Measurements from ENCODE around the gene HIVEP2.
"Not testable (repeated sequence)": the region's sequence is repeated elsewhere in the genome, so short reads cannot be mapped to it uniquely, and the experiment has no call there.

HIVEP2 gene, protein sequence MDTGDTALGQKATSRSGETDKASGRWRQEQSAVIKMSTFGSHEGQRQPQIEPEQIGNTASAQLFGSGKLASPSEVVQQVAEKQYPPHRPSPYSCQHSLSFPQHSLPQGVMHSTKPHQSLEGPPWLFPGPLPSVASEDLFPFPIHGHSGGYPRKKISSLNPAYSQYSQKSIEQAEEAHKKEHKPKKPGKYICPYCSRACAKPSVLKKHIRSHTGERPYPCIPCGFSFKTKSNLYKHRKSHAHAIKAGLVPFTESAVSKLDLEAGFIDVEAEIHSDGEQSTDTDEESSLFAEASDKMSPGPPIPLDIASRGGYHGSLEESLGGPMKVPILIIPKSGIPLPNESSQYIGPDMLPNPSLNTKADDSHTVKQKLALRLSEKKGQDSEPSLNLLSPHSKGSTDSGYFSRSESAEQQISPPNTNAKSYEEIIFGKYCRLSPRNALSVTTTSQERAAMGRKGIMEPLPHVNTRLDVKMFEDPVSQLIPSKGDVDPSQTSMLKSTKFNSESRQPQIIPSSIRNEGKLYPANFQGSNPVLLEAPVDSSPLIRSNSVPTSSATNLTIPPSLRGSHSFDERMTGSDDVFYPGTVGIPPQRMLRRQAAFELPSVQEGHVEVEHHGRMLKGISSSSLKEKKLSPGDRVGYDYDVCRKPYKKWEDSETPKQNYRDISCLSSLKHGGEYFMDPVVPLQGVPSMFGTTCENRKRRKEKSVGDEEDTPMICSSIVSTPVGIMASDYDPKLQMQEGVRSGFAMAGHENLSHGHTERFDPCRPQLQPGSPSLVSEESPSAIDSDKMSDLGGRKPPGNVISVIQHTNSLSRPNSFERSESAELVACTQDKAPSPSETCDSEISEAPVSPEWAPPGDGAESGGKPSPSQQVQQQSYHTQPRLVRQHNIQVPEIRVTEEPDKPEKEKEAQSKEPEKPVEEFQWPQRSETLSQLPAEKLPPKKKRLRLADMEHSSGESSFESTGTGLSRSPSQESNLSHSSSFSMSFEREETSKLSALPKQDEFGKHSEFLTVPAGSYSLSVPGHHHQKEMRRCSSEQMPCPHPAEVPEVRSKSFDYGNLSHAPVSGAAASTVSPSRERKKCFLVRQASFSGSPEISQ (N-terminal part only)

DNA sequence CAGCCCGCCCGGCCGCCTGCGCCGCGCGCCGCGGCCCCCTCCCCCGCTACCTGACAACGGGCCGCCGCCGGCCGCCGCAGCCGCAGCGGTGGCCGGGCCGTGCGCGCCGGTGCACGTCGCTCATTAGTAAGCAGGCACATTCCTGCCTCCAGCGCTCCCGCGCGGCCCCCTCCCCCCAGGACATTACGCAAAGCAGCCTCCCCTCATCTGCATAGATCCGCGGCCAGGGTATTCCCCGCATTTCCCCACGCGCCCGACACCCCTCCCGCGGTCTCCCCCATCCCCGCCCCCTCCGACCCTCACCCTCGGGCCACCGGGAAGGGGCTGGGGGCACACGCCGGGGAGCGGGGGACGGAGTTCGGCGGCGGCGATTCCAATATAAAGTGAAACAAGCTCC lies at the start of gene HIVEP2:
Gene HIVEP2 (minus strand): TSS at position 128 of the 397 bp plus-strand sequence. CDS start 170,438 bp downstream, outside the sequence.
- peak; percentile 92 for DNase-seq

DNA sequence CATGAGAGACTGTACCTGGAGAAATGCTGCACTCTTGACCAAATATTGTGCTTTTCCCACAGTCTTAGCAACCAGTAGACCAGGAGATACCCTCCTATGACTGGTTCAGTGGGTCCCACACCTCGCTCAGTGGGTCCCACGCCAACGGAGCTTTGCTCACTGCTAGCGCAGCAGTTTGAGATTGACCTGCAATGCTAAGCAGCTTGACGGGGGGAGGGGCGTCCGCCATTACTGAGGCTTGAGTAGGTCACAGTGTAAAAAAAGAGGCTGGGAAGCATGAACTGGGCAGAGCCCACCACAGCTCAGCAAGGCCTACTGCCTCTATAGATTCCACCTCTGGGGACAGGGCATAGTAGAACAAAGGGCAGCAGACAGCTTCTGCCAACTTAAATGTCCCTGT lies 49.0 kb upstream of the HIVEP2 start:
- DNase-seq = no peak

DNA sequence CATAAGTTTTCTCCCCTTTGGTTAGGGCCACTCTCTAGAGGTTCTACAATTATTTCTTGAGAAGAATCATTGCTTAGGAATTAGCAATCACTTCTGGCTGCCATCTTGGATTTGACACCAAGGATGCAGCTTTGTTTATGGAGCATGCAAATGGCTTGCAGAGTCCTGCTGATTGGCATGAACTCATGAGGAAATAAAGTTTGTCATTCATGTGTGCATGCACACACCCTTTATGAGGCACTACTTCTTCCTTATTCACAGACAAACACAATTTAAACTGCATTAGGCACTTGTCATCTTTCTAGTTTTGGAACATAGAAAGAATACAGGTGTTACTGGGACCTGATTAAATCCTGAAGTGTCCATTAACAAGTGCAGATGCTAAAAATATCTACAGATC lies 42.5 kb upstream of the HIVEP2 start:
- no peak for DNase-seq

DNA sequence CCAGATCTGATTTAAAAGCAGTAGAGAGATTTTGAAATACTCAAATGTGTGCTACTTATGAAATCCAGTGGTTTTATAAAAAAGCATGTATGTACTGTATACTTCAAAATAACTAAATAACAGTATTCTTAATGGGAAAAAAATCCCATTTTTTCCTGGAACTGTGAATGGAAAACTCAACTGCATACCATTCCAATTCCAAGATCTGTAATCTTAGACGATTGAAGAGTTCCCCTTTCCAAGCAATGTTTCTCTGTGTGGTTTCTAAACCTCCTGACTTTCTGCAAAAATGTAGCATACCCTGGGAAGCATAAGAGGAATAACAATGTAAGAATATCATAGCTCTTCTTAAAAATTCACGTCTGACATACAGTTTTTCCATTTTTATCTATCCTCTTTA lies 40.3 kb upstream of the HIVEP2 start:
- no peak for DNase-seq

DNA sequence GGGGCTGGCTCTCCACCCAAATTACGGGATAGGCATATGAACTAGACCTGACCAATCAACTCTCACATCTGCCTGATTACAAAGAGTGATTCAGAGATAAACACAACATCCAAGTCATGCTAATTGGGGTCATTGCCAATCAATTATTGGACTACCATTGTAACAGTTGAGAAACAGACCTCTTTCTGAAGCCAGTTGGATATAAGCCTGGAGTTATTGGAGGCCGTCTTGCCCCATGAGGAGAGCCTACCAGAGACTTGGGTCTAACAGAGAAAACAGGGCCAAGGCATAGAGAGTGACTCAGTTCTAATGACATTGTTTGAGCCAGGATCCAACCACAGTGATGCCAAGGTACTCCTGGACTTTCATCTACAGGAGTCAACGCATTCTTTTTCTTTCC lies 39.4 kb upstream of the HIVEP2 start:
- no peak for DNase-seq

DNA sequence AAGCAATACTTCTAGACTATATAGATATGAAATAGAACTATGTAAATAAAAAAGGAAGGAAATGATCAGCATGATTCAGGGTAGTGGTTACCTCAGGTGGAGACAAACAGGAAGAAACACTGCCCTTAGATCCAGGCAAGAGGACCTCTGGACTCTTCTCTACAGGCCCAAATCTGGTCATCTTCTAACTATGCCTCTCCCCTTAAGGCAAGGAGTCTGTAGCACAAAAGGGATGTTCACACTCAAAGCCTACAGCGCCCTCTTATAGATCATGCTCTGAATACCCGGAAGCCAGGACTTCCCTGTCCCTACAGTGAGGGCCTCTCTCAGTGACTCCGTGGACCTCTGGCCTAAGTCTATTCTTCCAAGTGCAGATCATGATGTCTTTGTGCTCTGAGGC lies 30.4 kb upstream of the HIVEP2 start:
- DNase-seq = no peak

DNA sequence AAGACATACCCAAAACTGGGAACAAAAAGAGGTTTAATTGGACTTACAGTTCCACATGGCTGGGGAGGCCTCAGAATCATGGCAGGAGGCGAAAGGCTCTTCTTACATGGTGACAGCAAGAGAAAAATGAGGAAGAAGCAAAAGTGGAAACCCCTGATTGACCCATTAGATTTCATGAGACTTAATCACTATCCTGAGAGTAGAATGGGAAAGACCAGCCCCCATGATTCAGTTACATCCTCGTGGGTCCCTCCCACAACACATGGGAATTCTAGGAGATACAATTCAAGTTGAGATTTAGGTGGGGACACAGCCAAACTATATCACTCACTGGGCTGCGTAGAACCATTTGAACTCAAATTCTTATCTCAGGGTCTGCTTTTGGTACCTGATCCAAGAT lies 26.0 kb upstream of the HIVEP2 start:
- not testable (repeated sequence) for DNase-seq

DNA sequence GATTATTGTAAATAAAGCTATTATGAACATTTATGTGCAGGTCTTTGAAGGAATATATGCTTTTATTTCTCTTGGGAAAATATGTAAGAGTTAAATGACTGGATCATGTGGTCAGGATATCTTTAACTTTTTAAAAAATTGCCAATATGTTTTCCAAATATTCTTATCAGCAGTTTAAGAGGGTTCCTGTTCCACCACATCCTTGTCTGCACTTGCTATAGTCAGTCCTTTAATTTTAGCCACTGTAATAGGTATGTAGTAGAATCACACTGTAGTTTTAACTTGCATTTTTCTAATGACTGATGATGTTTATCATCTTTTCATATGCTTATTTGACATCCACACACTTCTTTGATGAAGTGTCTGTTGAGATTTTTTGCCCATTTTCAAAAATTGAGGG lies 23.6 kb upstream of the HIVEP2 start:
- no peak for DNase-seq

DNA sequence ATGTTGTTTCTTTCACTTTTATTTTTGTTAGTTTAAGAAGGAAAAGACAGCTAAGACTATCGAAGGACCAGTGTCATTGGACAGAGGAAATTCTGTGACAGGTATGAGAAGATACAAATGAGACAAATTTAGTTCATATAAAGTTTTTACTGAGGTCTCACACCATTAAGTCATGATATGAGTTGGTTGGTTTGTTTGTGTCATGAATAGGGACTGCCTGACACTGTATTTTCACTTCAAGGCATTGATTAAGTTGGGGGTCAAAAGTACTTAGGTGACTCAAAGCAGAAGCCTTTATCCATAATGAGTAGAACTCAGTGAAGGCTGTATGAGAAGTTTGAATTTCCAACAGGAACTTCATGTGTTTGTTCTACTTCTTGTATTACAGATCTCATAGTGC lies 21.3 kb upstream of the HIVEP2 start:
- DNase-seq = no peak

DNA sequence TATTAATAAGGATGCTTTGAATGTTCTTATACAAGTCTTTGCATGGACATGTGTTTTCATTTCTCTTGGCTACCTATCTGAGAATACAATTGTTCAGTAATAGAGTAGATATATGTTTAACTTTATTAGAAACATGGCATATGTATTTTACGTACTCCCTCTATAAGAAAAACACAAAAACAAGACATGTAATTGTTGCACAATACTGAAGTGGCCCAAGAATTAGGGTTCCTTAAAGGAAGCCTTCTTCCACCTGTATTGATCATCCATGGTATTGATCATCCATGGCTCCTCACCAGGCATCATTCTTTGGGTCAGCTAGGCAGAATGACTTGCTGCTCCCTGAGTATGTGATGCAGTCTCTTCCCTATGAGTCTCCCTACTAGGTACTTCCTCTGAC lies 20.2 kb upstream of the HIVEP2 start:
- DNase-seq = no peak

DNA sequence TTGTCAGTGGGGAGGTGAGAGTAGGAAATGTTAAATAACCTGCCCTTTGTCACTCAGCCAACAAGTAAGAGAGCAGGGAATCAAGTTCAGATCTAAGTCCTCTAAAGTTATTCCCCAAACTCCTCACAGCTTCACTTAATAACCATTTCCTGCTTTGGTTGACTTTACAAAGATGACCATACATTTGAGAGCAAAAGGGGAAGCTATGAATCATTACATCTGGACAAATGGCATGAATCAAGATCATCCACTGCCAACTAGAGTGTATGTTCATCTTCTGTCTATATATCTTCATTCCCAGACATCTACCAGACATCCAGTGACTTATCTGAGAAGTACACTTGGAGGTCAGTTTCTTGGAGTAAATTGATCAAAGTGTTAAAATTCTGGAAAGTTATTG lies 15.1 kb upstream of the HIVEP2 start:
- DNase-seq = no peak

DNA sequence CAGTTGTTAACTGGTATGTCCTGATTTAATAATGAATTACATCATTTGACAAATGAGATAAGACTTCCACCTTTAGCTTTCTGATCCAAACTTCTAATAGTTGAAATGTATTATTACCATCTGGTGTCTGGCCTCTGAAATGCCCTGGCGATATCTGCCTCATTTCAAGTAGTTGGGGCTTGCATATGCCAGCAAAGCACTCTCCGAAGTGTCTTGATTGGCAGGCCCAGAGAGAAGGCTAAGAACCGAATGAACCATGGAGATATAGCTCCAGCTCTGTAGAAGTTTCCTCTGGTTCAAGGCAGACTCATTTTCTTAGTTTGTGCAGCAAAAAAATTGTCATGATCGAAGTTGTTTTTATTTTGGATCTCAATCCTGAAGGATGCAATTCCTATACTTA lies 13.4 kb upstream of the HIVEP2 start:
- DNase-seq = no peak

DNA sequence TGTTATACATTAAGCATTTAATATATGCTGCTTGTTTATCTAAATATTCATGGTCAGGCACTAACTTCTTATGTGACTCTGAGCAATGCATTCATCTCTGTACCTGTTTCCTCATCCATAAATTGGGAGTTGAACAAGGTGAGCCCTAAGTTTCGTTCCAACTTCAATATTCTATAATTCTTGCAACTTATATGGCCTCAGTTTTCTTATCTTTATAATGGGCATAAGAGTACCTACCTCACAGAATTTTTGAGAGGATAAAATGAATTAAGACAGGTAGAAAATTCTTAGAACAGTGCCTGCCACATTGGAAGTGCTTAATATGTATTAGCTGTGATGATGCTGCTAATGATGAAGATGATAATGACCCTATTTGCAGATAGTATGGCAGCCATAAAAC lies 11.8 kb upstream of the HIVEP2 start:
- DNase-seq = no peak

DNA sequence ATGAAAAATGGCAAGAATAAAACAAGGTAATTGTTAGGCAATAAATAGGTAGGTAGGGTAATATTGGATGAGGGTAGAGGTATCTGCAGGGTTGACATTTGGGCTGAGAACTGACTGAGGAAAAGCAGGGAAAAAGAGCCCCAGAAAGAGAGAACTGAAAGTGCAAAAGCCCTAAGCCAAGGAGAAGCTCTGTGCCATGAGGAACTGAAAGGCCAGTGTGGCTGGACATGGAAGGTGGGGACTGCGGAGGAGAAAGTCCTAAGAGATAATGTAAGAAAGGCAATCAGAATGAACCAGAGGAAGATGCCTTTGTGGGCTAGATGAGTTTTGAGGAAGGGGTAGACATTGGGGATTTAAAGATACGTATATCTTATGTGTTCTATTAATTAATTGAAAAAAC lies 9.9 kb upstream of the HIVEP2 start:
- no peak for DNase-seq

DNA sequence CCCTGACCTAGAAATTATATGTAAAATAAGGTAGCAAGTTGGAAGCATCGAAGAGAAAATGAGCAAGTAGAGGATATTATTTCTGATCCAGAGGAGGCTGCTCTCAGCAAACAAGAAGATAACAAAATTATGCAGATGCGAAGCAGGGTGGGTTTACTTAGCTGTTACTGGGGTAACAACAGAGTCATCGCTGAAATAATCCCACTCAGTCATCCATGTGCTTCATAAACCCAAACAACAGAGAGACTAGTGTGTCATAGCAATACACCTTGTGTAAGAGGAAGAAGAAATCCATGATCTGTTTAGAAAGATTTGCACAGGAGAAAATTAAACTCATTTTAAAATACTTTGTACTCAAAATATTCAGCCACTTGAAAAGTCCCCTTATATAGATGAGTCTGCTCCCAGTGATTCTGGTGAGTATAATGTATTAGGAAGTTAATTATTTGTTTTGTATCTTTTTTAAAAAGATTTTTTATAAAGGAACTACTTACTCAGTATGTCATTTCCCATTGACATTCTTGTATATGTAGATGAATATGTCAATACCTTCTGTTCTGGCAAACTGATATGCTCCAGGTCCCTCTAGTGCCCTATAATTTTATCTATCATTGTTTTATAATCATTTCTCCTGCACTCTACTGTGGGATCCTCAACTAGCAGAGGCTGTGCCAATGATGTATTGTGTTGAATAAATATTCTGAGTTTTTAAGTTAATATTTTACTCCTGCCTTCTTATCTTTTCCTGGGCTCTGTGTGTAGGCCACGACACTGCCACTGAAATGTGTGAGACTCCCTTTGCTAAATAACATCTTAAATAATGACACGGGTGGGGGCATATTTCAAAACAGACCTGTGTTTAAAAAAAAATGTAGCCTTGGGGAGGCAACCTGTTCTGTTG lies 8.6 kb upstream of the HIVEP2 start:
- DNase-seq = no peak

DNA sequence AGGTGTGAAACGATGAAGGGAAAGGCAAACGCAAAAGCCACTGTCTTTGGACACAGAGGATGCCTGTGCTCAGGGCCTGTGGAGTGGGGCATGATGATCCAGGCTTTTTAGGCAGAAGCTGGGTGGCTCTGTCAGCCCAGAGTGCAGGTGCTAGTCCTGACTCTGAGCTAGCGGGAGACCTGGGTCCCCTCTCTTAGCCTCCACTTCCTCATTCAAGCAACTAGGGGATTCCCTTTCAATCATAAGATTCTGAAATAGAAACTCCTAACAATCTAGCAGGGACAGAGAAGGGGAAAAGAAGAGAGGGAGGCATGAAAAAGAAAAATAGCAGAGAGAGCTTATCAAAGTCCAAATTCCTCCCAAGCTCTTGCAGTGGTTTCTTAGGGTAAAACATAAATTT lies 7.6 kb upstream of the HIVEP2 start:
- no peak for DNase-seq

DNA sequence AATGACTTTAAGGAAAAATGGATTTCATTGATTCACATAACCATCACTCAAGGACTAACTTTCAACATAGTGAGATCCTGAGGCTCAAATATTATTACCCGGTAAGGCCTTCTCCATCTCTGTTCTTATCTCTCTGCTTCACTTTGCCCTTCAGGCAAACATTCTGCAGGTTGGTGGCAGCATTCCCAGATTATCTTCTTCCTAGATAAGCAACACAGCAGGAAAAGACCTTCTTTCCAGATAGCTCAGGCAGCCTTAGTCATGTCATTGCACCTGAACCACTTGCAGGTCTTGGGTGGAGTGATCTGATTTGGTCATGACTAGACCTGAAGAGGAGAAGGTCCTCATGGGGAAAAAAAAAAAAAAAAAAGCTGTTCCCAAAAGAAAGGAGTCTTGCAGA lies 5.3 kb upstream of the HIVEP2 start:
- no peak for DNase-seq

DNA sequence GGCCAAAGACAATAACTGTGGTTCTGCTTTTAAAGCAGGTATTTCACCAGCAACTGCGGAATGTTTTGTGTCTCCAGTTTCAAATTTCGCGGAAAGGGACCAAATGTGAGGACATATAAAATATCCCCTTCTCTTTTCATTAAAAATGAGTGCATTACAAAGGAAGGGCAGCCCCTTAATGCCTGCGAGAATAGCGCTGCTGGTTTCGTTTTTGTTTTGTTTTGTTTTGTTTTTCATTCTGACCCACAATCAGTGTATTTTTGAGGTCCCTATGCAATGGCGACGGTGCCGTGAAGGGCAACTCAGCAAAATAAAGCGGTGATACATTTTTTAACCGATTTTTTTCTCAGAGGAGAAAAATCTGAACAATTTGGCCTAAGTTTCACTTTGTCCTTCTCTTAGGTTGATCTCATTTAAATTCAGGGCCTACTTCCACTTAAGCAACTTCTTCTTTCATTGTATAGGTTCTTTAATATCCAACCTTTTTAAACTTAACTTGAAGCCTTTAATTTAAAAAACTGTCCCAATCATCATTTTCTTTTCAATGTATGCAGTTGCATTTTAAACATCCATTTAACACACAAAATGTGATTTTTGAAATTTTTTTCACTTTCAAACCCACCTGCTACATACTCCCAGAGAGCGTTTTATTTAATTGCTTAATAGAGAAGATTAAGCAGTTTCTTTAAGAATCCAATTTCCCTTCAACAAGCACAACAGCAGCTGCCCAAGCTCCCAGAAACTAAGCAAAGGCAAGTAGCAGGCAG lies 2.9 kb upstream of the HIVEP2 start:
- DNase-seq = no peak

DNA sequence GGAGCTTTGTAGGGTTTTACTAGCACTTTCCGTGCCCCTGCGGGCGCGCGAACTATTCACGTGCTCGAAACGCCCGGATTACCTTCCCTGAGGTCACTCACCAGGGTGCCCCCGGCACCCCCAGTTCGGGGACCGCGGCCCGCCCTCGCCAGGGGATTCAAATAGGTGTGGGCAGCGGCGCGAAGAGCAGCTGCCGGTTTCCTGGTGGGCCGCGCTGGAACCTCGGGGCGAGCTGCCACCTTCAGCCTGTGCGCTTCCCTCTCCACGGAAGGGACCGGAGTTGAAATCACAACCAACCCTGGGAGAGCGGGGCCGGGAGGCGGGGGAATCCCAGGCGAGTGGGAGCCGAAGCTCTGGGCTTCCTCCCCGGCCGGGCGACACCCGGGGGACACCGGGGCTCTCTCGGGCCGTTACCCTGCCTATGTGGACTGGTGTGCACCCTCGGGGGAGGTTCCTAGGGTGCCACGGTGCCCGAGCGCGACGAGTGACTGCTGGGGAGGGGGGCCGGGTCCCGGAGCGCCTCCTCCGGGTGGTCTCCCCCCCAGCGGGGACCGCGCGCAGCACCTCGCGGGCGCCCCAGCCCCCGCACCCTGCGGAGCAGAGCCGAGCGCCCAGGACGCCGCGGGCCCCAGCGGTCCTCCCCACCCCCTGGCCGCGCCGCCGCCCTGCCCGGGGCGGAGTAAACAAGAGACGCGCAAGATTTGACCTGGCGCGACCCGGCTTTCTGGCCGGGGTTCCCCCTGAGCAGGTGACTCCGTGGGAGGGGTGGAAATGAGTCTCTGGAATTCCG lies 2.1 kb upstream of the HIVEP2 start:
- peak; percentile 86 to 88 for DNase-seq

DNA sequence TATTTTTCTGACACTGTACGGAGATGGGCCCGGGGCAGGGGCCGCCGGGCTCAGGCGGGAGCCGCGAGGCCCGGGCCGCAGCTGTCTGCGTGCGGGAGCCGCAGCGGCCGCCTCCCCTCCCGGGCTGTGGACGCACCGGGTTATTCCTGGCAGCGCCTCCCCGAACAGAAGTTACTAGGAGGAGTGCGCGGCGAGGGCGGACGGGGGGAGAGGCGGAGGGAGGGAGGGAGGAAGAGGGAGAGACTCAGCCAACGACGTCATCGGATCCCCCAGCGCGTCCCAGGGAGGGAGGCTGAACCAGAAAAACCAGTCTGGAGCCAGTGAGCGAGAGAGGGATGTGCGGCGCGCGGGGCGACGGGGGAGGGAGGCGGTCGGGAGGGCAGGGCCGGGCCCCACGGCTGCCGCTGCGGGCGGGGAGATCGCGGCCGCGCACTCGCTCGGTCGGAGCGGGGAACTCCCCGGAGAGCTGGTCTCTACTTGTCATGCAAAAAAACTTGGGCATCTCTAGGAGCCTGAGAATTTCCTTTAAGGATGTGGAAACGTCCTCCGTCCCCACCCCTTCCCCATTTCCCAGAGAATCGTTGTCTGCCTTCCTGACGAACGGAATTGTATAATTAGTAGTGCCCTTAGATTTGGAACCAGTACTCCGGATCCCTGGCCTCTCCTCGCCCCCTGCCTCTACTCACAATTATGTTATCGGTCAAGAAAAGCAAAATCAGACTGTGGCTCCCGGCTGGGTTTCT lies 1.4 kb upstream of the HIVEP2 start:
- peak; percentile 90 to 91 for DNase-seq

Measured in activated T-cell treated with anti-CD3 and anti-CD28 coated beads, Interleukin-2, amount 50 U/mL, for 48 hours (primary cell).